T follicular helper cell (primary cell): ENCODE measurements around the gene KIAA0040.

Source experiments
- DNase-seq: peaks from one replicate; pipeline ENCODE4 v3.0.0-alpha.2; 2020; ENCODE audit warnings: low read depth

The KIAA0040 gene

DNA sequence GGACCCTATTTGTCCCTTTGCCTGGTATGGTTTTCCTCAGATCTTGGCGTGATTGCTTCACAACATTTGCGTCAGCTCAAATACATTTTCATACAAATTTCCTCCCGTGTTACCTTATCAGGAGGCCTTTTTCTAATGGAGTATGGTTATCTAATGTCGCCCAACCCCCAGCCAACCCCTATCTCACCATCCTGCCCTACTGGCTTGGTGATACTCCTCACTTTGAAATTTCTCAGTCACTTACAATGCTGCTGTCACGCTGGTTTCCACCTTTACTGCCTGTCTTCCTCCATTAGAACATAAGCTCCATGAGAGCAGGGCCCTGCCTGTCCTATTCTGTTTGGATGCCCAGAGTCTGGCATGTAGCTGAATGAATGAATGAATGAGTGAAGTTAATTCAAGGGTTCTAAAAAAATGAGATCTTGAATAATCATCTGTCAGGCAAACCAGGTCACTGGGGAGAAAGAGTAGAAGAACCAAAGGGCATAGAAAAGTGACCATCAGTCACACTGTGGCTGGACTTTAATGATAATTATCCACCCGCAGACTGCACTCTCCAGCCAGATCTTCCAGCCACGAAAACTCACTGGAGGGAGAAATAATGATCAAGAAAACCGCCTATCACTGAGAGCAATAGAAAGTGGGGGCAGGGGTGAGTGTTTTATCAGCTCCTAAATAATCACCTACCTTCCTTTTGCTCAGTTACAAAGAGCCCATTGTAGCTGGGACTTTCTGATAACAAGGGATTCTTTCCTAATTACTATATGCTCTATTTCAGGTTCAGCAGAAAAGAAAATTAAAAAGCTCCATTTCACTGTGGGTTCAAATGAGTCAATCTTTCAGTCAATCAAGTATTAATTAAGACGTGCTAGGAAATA, 21.3 kb downstream of the KIAA0040 start:
- no peak for DNase-seq

GRCh38 chr1:175169286-175170018, 23.1 kb downstream of the KIAA0040 start:
- DNase-seq = no peak

- no peak for DNase-seq
Measured at GRCh38 chr1:175168782-175169181, 23.8 kb downstream of the KIAA0040 start.

DNA sequence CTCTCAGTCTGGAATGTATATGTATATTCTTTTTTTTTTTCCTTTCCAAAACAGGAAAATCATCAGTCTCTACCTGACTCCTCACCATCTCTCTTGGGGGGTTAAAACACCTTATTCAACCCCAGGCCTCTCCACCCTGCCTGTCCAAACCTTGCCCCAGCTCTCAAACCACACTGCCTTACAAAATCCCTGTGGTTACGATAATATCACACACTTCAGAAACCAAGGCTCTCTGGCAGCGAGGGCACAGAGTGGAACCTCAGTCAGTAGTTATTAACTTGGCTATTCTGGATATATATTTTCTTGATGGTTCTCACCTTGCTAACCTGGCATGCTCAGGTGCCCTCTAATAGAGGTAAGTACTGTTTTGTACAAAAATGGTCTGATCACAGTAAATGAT, 24.7 kb downstream of the KIAA0040 start:
- DNase-seq = no peak

GRCh38 chr1:175166746-175167145, 25.8 kb downstream of the KIAA0040 start:
- DNase-seq = no peak

- DNase-seq = no peak
Measured at GRCh38 chr1:175164751-175165150, 27.8 kb downstream of the KIAA0040 start.

GRCh38 chr1:175163702-175164101, 28.9 kb downstream of the KIAA0040 start:
- DNase-seq = no peak

DNA sequence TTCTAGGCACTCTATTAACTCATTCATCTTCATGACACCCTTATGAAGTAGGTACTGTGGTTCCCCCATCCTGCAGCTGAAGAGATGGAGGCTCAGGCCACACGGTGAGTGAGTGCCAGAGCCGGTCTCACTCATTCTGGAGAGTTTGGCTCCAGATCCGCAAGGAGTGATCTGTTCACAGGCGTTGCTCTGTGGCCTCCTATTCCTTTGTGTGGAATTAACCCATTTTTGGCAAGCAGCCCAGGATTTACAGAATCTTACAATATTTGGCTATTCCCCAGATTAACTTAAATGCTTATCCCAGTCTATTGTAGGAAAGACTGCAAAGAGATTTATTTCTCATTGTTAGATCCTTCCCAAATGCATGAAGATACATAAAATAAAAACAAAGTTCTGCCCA, 29.6 kb downstream of the KIAA0040 start:
- no peak for DNase-seq

GRCh38 chr1:175158170-175158591, 34.4 kb downstream of the KIAA0040 start:
- no peak for DNase-seq

DNA sequence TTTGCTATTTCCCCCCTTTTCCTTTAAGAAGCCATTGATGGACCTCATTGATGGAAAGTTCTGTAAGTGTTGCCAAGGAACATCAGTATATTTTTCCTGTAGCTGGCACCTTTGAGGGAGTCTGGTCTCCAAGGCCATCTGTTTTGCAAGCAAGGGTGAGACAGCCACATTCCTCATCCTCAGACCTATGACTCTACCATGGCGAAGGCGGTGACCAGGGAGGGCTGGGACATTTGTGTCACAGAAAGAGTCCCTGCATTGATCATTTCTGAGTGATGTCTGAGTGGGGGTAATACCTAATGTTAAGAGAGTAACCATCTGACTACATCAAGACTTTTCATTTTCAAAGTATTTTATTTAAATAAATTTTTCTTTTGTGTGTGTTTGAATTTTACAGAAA, 35.4 kb downstream of the KIAA0040 start:
- DNase-seq = no peak

DNA sequence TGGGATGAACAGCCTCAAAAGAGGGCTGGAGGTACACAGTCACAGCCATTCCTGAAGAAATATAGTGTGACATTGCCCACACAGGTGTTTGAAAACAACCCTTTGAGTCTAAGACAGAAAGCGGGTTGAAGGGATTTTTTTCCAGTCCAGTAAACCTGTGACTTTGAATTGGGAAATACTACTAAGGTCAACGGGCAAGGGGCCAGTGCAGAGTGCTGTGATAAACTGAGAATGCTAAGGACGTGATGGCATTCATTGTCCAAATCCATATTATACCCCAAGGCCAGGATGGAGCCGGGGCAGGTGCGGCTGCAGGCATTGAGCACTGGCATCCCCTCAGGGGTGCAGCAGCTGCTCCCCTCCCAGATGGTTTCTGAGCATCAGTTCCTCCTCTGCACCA, 36.6 kb downstream of the KIAA0040 start:
- DNase-seq = no peak

GRCh38 chr1:175155473-175155856, 37.1 kb downstream of the KIAA0040 start:
- DNase-seq = no peak

DNA sequence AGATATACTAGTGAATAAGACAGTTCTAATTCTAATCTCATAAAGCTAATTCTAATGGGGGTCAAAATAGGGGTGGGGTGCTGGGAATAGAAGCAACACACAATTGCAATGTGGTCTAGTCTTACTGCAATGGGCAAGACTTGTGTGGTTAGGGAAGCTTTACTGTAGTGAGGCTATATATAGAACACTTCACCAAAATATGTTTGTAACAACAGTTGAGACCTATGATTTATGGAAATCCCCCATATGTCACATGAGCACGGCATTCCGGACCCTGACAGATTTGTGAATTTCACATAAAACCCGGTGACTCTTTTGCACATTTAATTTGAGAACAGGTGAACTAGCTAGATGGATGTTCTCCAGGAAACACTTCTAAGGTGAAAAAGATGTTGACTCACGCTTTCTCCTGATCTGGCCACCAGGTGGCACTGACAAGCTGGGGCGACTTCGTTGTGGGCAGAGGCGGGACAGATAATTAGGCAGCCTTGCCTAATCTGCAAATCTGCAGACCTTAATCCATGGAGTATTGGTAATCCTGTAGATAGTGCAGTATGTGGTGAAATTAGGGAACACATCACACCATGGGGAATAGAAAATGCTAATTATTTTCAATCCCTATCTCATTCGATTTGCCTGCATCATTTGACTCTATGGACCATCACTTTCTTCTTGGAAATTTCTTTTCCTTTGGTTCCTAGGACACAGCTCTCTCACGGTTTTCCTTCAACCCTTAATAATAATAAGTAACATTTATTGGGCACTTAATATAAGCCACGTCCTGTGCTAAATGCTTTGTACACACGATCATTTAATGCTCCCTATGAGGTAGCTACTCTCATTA, 37.7 kb downstream of the KIAA0040 start:
- peak; percentile 58 for DNase-seq

- peak; percentile 53 for DNase-seq
Measured at GRCh38 chr1:175152006-175152652, 40.4 kb downstream of the KIAA0040 start.

- DNase-seq = no peak
Measured at GRCh38 chr1:175150596-175151319, 41.8 kb downstream of the KIAA0040 start.

DNA sequence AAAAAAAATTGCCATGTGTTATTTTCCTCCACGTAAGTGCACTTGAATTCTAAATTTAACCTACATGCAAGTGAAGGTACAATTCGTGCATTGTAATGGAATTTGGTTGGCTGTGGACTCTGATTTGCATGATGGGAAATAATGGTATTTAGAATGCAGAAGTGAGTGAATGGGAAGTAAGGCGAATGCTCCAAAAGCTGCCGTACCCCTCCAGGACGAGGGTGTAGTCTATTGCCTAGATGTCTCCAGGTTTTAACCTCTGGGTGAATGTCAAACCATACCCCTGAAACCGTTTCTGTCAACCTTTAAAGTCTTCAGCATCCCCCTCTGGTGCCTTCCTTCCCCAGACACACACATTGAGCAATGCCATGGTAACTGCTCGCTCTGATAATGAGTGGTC, 44.5 kb downstream of the KIAA0040 start:
- no peak for DNase-seq

DNA sequence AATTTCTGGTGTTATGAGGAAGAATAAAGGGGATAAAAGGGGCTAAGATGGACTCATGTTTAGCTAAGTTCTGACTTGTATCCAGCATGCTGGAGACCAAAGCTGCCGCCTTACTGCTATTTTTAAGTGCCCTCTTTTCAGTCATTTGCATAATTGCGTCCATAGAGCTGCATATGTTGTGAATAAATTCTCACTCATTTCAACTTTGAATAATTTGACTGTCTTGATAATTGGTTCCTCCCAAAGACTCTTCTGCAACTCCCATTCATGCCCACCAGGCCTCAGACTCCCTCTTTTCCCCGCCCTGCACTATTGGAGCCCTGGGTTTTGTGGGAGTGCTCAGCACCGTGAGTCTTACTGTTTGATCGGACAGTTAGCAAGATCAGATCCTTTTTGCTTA, 45.0 kb downstream of the KIAA0040 start:
- no peak for DNase-seq

DNA sequence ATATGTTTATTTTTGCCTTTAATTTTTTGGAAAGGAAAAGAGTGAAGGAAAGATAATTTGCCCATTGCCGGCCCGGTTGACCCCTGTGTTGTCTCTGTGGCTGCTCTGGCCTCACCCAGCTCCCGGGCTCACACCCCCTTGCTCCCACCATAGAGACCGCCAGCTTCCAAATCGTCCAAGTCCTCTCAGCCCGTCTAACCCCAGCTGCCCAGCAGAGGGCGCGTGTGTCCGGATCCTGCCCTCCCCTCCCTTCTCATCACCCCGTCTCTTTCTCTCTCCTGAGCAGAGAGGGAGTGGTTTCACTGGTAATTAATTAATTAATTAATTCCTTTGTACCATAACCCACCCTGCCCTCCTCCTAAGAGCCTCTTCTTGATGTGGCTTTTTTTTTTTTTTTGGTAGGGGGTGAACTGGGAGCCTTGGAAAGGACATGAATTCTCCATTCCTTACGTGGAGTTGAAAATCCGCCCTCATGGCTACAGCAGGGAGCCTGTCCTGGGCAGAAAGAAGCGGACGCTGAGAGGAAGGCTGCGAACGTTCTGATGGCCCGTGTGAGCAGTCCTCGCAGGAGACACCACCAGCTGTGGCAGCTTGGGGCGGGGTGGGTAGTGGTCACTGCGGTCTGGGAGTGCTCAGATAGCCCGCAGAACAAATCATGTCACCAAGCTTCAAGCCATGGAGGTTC, 45.9 kb downstream of the KIAA0040 start:
- peak; percentile 50 for DNase-seq

DNA sequence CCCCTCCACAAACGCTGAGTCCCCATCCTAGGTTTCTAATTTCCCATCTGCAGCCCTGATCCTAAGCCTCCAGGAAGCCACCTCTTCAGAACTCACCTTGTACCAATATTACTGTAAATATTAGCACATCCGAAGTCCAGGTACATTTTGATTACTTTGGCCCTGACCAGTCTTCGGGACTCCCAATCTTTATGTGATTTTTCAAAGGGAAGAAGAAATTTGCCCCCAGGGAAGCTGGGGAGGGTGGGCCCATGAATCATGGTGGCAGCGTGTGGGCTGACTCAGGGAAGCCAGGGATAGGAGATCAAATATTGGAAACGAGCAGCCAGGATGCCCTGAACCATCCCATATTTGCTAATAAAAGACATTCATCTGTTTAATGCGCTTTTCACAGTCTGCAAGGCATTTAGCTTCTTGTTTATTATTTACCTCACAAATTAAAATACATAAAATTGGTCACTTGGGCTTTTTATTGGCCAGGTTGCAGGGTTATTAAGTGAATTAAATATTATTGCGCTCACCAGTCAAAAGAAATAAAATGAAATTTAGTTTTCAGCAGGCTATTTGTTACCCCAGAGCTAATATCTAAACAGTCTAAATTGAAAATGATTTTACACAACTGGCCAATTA, 46.6 kb downstream of the KIAA0040 start:
- DNase-seq = no peak

- DNase-seq = no peak
Measured at GRCh38 chr1:175138579-175138978, 54.0 kb downstream of the KIAA0040 start.
